K562 (cell line): ENCODE measurements around the gene ZNF593OS. TPM values are rescaled to one million over a fixed set of nuclear protein-coding genes. Genes with fewer than 3 reads are reported as not detected.

ENCODE experiments used
- ATAC-seq: fragments of 200-7000 bp; cut with Tn5 transposase; 3 replicates; pipeline ENCODE4 v1.9.1; 2020; ENCODE audit warnings: moderate library complexity
- BruUV-seq: library from RNA; stranded (reverse); fragments of 400-500 nt; replicated peaks from 2 replicates; lab custom pipeline; 2021; lab: Mats Ljungman, UMichigan
- CTCF ChIA-PET: fragments of 300-600 bp; formaldehyde crosslinking; extraction: SDS; loops from one replicate; lab custom pipeline; 2021; ENCODE audit warnings: low intra/inter-chr PET ratio; lab: Yijun Ruan, JAX
- POLR2A ChIA-PET: fragments of 300-600, 350-650 bp; sonication (Branson Sonifier 250); formaldehyde crosslinking; extraction: SDS; loops from one replicate; lab custom pipeline; 2021; ENCODE audit warnings: antibody characterized with exemption, inconsistent platforms; lab: Yijun Ruan, JAX
- DNase-seq, 4 experiments: peaks; one replicate each; pipeline versions ENCODE4 v3.0.0 to v3.0.0-alpha.2; 2011 to 2018; ENCODE audit warnings: low spot score in 3 of 4, mixed read lengths in 3 of 4; ENCODE audit errors: extremely low read depth in 1 of 4
- FAIRE-seq: peaks from 2 replicates; lab custom pipeline; 2011; peaks lifted over from hg19 to GRCh38; lab: Jason Lieb, UNC
- H2AFZ ChIP-seq: 2 replicates; pipeline ENCODE4 v1.6.0; 2011; ENCODE audit warnings: low read depth, low read length, control low read depth, inconsistent platforms
- H3K27ac ChIP-seq: fragments of 200-600 bp; 3 replicates; pipeline ENCODE4 v1.8.0; 2011; ENCODE audit warnings: low read depth, mild to moderate bottlenecking, control low read depth, inconsistent platforms, low read length, moderate library complexity, mixed read lengths; ENCODE audit errors: extremely low read depth
- H3K27me3 ChIP-seq, 2 experiments: fragments of 300-600 bp in 1 of 2; 2 replicates in 1 of 2; 3 replicates in 1 of 2; pipeline versions ENCODE4 v1.6.0 to v1.8.0; 2011; ENCODE audit warnings: inconsistent platforms in 2 of 2, low read length in 2 of 2, mild to moderate bottlenecking in 1 of 2, mixed read lengths in 1 of 2, moderate library complexity in 1 of 2; ENCODE audit not compliant: control insufficient read depth in 2 of 2, insufficient read depth in 2 of 2
- H3K36me3 ChIP-seq: fragments of 300-600 bp; 3 replicates; pipeline ENCODE4 v1.8.0; 2011; ENCODE audit warnings: mild to moderate bottlenecking, low read length, inconsistent platforms; ENCODE audit not compliant: control insufficient read depth, insufficient read depth
- H3K4me1 ChIP-seq, 2 experiments: fragments of 200-600 bp in 1 of 2; replicated peaks in 1 of 2; 2 replicates in 1 of 2; 3 replicates in 1 of 2; pipeline versions ENCODE4 v1.5.1 to v1.8.0; 2011; ENCODE audit warnings: inconsistent platforms in 2 of 2, low read length in 2 of 2, mild to moderate bottlenecking in 1 of 2, mixed read lengths in 1 of 2, moderate library complexity in 1 of 2; ENCODE audit not compliant: control insufficient read depth in 2 of 2, insufficient read depth in 2 of 2
- H3K4me2 ChIP-seq: 2 replicates; pipeline ENCODE4 v1.6.1; 2011; ENCODE audit warnings: low read length, control low read depth, inconsistent platforms, mixed read lengths; ENCODE audit not compliant: insufficient read depth
- H3K4me3 ChIP-seq: fragments of 200-600 bp; sonication (generic), shearing (Covaris generic); 2 replicates; pipeline ENCODE4 v1.5.1; 2016; ENCODE audit warnings: control low read depth, inconsistent platforms
- H3K79me2 ChIP-seq: fragments of 200-600 bp; 3 replicates; pipeline ENCODE4 v1.8.0; 2011; ENCODE audit warnings: low read length, inconsistent platforms; ENCODE audit not compliant: control insufficient read depth, insufficient read depth
- H3K9ac ChIP-seq, 2 experiments: 2 replicates each; pipeline versions ENCODE4 v1.6.0 to v1.6.1; 2011; ENCODE audit warnings: low read depth in 2 of 2, low read length in 2 of 2, control low read depth in 1 of 2, inconsistent platforms in 1 of 2, mild to moderate bottlenecking in 1 of 2, mixed read lengths in 1 of 2; ENCODE audit not compliant: insufficient read depth in 1 of 2
- H3K9me1 ChIP-seq: one replicate; pipeline ENCODE4 v1.6.0; 2011; ENCODE audit warnings: inconsistent platforms, mild to moderate bottlenecking, low read length, moderate library complexity; ENCODE audit not compliant: control insufficient read depth, insufficient read depth
- H3K9me3 ChIP-seq: replicated peaks from 2 replicates; pipeline ENCODE4 v1.5.1; 2011; ENCODE audit warnings: low read depth, low read length, inconsistent platforms; ENCODE audit not compliant: control insufficient read depth, insufficient read depth
- H4K20me1 ChIP-seq: replicated peaks from 2 replicates; pipeline ENCODE4 v1.6.1; 2011; ENCODE audit warnings: low read length, inconsistent platforms, mixed read lengths; ENCODE audit not compliant: control insufficient read depth, insufficient read depth
- CHD4 ChIP-seq: fragments of 200-600 bp; sonication (generic); IDR thresholded peaks from 3 replicates; pipeline ENCODE4 v1.6.1; 2012; ENCODE audit warnings: low read depth, mild to moderate bottlenecking, mixed read lengths, low read length, inconsistent platforms; ENCODE audit not compliant: insufficient read depth, insufficient replicate concordance, poor library complexity, severe bottlenecking
- DNMT1 ChIP-seq: fragments of 450-650 bp; IDR thresholded peaks from 2 replicates; pipeline ENCODE4 v1.6.1; 2016; ENCODE audit warnings: antibody characterized with exemption, mild to moderate bottlenecking
- E4F1 ChIP-seq: fragments of 250-450 bp; sonication (Bioruptor Pico); IDR thresholded peaks from 2 replicates; pipeline ENCODE4 v1.5.0; 2021; ENCODE audit warnings: mild to moderate bottlenecking, borderline replicate concordance
- L3MBTL2 ChIP-seq: fragments of 450-650 bp; IDR thresholded peaks from 2 replicates; pipeline ENCODE4 v1.6.1; 2016; ENCODE audit warnings: mild to moderate bottlenecking, moderate library complexity
- LARP7 ChIP-seq: fragments of 450-650 bp; IDR thresholded peaks from 2 replicates; pipeline ENCODE4 v1.6.1; 2016
- MBD2 ChIP-seq: sonication (generic); IDR thresholded peaks from 2 replicates; pipeline ENCODE4 v1.6.1; 2016; ENCODE audit warnings: low read depth, borderline replicate concordance
- NKRF ChIP-seq: fragments of 450-650 bp; IDR thresholded peaks from 2 replicates; pipeline ENCODE4 v1.6.1; 2016; ENCODE audit warnings: borderline replicate concordance
- PTBP1 ChIP-seq: fragments of 200-400 bp; formaldehyde crosslinking; IDR thresholded peaks from 2 replicates; pipeline ENCODE4 v1.6.1; 2017; ENCODE audit warnings: low read depth, low read length
- SLC30A9 ChIP-seq: fragments of 250-450 bp; sonication (Bioruptor Pico); IDR thresholded peaks from 2 replicates; pipeline ENCODE4 v1.8.0; 2022; ENCODE audit warnings: mild to moderate bottlenecking, moderate library complexity
- ZBTB11 ChIP-seq, 3 experiments: fragments of 200-800 bp in 1 of 3; fragments of 250-450 bp in 1 of 3; fragments of 450-650 bp in 1 of 3; sonication (Bioruptor Pico) in 1 of 3; sonication (Bioruptor generic) in 1 of 3; formaldehyde crosslinking in 1 of 3; IDR thresholded peaks; 2 replicates each; pipeline versions ENCODE4 v1.6.1 to v1.8.0; 2016 to 2022; ENCODE audit warnings: mild to moderate bottlenecking in 2 of 3, missing genetic modification characterization in 2 of 3, missing compliant biosample characterization in 1 of 3, moderate library complexity in 1 of 3
- ZBTB9 ChIP-seq: fragments of 450-650 bp; formaldehyde crosslinking; IDR thresholded peaks from 2 replicates; pipeline ENCODE4 v1.4.0; 2020; ENCODE audit warnings: mild to moderate bottlenecking, moderate library complexity
- WGBS: fragments of 100-300 bp; shearing (Covaris generic); methylation state at CpG from one replicate; pipeline ENCODE4 v1.1.6; 2016; ENCODE audit warnings: low coverage, mixed read lengths; ENCODE audit not compliant: insufficient coverage; ENCODE audit errors: missing lambda C conversion rate; 5-methylcytosine and 5-hydroxymethylcytosine counted together
- in situ Hi-C: fragments of 300-500 bp; cut with MboI; formaldehyde crosslinking; loops from 4 replicates; pipeline ENCODE4 v1.15.0; 2018; ENCODE audit warnings: inconsistent platforms, mixed read lengths
- intact Hi-C: fragments of 100-400 bp; cut with micrococcal nuclease; formaldehyde crosslinking; loops from 2 replicates; pipeline ENCODE4 v1.14.2; 2022
- polyA plus RNA-seq, 8 experiments: library from polyadenylated mRNA; depleted of rRNA in 4 of 8; stranded (reverse) in 5 of 8; unstranded in 3 of 8; fragments of >200 nt; fragmentation: Nextera tagmentation in 2 of 8; fragmentation: Illumina TruSeq in 1 of 8; extraction: Ambion mirVana in 2 of 8; extraction: Trizol in 1 of 8; gene quantifications; 2 replicates each; pipeline versions ENCODE4 v1.2.1 to v1.2.3, GENCODE V29; 2011 to 2014; ENCODE audit warnings: inconsistent platforms in 1 of 8, missing spikeins in 1 of 8
- total RNA-seq, 7 experiments: library from RNA; depleted of rRNA in 6 of 7; stranded (reverse); fragments of >200 nt in 6 of 7; fragmentation: Illumina TruSeq in 2 of 7; extraction: Trizol in 2 of 7; gene quantifications; 2 replicates each; pipeline versions ENCODE4 v1.2.1 to v1.2.3, GENCODE V29; 2011 to 2021; ENCODE audit warnings: low replicate concordance in 1 of 7

ZNF593OS gene
- total and polyA plus RNA-seq, 9 of the 15 experiments (the other 6 are each of a cell fraction or from before 2014, with no cell fraction given), result 0.24 to 0.27 TPM; not detected in 7

GRCh38 chr1:26200413-26200812, 28.8 kb upstream of the ZNF593OS start:
- in situ Hi-C loops, result no loop called here
- Histone ChIP-seq H3K4me3 (peak overlapping the region; percentile 14; the same call in 1 of the 2 replicates), H3K4me2 (peak overlapping the region; percentile 68), H3K36me3 (no peaks in the 10 kb centered on the region), H3K27me3 (no peaks in the 10 kb centered on the region), H2AFZ (peak overlapping the region; percentile 97), H3K9me1 (no peaks in the 10 kb centered on the region), H3K27ac (peak overlapping the region; percentile 82), H3K79me2 (no peaks in the 10 kb centered on the region), H3K9me3 (no peaks in the 10 kb centered on the region), H3K4me1 (peaks cover 23 to 30% of the 10 kb centered on the region in 2 experiments), H3K9ac (peak overlapping the region; percentile 70 to 88), H4K20me1 (no peaks in the 10 kb centered on the region)
- ATAC-seq (no peak), DNase-seq (peak; percentile 28 to 42 (median 36)), FAIRE-seq (no peak)
- intact Hi-C loops, result loop anchor here (2.0 kb wide), 1 partner anchor 32 kb away; the partner anchor contains the start of genes C1orf232 and ZNF593
- ChIA-PET POLR2A (interaction anchor here (0.6 to 2.0 kb wide), 9 partner anchors 9 to 304 kb away, joined by 3 to 9 read pairs (median 4); partner anchors contain the start of genes CATSPER4 and CEP85), CTCF (interaction anchor here (0.7 to 1.9 kb wide), 3 partner anchors 31 to 793 kb away, joined by 3 to 8 read pairs (median 6); partner anchors contain the start of genes TRNP1 and ZNF593)
- WGBS, result 37% methylated on average over 5 of the region's 5 CpGs
- no TSS peak for BruUV-seq
- 0 out of 2 replicates have a peak, but pooled peaks have one; percentile 6 for TF ChIP-seq NKRF
- peak; percentile 26; the same call in 1 of the 2 replicates for TF ChIP-seq LARP7
- TF ChIP-seq ZBTB9 (CRISPR knock-in tag), result 0 out of 2 replicates have a peak, but pooled peaks have one; percentile 13
- peak; percentile 70 for TF ChIP-seq CHD4
- TF ChIP-seq MBD2, result 0 out of 2 replicates have a peak, but pooled peaks have one; percentile 7
- no peak for TF ChIP-seq L3MBTL2
- TF ChIP-seq SLC30A9, result no peak
- no peak for TF ChIP-seq DNMT1
- TF ChIP-seq E4F1 (CRISPR knock-in tag), result no peak
- TF ChIP-seq ZBTB11 (CRISPR knock-in tag; IDR thresholded peaks at IDR 0.05), result 0 out of 6 replicates have a peak, but pooled peaks of 1 of the 3 experiments have one; percentile 2
- TF ChIP-seq PTBP1, result no peak
